ENCODE results near the gene MCTP2.

DNA sequence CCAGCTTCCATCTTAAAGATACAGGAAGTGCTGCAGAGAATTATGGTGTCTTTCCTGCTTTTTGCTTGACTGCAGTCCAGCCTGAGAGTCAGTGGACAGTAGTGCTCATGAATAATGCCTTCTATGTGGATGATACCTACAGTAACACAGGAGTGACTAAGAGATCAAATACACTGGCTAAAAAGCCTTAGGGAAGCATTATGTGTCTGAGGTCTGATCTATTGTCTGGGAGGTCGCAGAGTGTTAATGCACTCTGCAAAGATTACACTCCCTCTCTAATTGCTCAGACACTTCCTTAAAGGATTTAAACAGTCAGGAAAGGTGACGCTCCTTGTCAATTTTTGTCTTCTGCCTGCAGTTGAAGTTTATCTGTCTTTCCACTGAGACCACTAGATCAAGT lies 183.6 kb downstream of the MCTP2 start:
- TF ChIP-seq, protein P1, sequence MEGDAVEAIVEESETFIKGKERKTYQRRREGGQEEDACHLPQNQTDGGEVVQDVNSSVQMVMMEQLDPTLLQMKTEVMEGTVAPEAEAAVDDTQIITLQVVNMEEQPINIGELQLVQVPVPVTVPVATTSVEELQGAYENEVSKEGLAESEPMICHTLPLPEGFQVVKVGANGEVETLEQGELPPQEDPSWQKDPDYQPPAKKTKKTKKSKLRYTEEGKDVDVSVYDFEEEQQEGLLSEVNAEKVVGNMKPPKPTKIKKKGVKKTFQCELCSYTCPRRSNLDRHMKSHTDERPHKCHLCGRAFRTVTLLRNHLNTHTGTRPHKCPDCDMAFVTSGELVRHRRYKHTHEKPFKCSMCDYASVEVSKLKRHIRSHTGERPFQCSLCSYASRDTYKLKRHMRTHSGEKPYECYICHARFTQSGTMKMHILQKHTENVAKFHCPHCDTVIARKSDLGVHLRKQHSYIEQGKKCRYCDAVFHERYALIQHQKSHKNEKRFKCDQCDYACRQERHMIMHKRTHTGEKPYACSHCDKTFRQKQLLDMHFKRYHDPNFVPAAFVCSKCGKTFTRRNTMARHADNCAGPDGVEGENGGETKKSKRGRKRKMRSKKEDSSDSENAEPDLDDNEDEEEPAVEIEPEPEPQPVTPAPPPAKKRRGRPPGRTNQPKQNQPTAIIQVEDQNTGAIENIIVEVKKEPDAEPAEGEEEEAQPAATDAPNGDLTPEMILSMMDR (IDR thresholded peaks at IDR 0.05): no peak
- TF ChIP-seq ZFX (IDR thresholded peaks at IDR 0.05; ENCODE audit: borderline replicate concordance): no peak
